ENCODE results near the gene ADCY5.

ADCY5 gene

DNA sequence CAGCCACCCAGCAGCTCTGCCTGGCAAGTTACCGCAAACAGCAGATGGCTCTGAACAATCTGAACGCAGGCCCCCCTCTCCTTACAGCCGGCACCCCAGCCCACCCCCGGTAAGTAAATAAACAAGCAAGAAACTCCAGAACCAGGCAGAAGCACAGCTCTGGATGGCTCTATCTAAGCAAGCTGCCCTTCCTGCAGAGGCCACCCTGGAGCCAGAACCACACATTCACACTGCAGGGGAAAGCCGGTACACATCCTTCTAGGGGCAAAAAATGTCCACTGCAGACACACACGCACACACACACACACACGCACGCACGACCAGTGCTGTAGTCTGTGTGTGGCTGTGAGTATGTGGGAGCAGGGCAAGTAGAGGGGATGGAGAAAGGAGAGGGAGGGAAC is 63.9 kb downstream of the ADCY5 start:
- DNase-seq = no peak

GRCh38 chr3:123384256-123384655 is 64.6 kb downstream of the ADCY5 start:
- no peak for DNase-seq

GRCh38 chr3:123383091-123384053 is 65.5 kb downstream of the ADCY5 start:
- no peak for DNase-seq

GRCh38 chr3:123380261-123380660 is 68.6 kb downstream of the ADCY5 start:
- no peak for DNase-seq

DNA sequence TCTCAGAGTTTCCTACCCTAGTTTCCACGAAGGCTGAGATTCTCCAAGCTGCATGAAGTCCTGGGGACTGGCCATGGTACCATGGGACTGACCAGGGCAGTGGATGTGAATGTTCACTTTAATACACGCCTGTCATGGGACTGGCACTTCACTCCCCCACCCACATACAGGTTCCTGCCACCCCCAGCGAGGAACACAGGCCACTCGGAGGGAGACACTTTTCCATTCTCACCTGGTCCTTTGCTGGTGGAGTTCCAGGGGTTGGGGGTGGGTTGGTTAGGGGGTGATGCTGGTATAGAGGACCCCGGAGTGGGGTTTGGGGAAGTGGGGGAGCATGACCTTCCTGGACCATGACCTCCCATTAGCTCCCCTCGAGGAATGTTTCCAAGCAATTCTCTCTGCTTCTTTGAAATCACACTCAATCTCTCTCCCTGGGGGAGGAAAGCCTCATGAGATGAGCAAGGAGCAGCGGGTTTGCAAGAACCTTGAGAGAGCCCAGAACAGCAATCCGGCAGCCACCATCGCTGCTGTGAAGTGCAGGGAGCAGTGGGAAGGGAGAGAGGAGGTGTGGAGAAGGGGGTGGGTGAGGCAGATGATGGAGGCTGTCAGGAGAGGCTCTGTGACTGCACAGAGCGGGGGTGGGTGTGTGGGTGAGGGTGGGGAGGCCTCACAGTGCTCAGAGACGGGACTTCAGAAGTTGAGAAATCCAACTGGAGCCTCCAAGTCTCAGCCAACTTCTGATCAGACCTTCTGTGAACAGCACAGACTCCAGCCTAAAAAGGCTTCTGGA is 69.7 kb downstream of the ADCY5 start:
- no peak for DNase-seq

DNA sequence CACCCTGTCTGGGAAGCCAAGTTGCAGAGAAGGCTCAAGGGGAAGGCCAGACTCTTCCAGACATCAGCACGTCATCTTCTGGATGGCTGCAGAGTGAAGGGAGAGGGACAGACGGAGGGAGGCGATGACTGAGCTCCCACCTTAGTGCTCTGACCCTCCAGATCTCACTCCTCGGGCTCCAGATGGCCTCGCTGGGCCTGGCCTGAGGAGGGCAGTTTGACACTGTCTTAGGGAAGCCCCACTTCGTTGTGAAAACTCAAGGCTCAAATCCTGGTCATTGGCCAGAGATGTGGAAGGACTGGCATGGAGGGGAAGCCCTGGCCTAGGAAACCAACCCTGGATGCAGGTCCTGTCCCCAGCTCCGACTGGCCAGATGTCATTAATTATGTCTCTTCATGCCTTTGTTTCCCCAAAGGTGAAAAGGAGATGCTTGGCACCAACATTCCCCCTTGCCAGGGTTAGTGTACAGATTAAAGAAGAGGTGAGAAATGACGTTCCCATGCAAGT is 70.4 kb downstream of the ADCY5 start:
- DNase-seq = no peak

DNA sequence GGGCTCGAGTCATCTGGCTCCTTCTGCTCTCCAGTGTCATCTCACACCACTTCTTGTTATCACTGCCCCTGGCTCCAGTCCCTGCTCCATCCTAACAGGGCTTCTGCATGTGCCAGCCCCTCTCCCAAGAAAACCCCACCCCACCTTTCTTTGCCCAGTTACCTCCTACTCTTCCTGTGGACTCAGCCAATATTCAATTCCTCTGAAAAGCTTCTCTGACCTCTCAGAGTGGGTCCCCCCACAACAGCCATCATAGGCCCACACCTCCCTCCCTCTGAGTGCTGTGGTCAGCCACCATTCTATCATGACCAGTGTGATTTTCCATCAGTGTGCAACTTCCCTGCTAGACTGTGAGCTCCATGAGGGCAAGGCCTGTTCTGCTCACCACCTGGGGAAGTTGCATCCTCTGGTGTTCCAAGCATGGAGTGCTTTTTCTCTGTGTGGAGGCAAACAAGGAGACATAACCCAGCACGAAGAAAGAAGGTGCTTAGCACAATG is 71.6 kb downstream of the ADCY5 start:
- no peak for DNase-seq

DNA sequence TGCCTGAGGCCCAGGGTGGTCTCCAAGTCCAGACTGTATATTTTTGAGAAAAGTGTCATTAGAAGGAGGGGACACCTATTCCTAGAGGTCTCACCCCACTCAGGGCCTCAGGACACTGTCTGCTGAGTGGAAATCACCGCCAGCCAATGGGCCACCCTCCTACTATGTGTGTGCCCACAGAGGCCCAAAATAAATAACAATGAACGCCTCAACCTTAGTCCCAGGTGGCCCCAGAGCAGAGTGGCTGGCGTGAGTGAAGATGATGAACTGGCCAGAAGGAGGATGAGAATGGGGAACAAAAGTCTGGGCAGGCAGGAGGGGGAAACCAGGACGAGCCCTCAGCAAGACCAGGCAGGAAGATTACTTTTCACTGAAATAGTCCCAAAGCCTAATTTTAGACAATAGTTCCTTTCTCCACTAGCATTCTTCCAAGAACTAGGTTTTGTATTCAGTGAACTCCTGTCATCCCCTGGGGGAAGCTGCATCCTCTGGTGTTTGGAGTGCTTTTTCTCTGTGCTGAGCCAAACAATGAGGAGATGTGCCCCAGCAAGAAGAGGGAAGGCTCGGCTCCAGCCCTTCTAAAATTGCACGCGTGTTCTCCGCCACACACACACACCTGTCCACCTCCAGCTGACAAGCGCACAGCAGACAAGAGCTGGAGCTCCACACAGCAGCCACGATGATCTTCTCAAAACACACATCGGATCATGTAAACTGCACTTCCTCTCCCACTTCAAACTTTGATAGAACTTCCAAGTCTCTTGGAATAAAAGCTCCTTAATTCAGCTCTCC is 72.2 kb downstream of the ADCY5 start:
- no peak for DNase-seq

DNA sequence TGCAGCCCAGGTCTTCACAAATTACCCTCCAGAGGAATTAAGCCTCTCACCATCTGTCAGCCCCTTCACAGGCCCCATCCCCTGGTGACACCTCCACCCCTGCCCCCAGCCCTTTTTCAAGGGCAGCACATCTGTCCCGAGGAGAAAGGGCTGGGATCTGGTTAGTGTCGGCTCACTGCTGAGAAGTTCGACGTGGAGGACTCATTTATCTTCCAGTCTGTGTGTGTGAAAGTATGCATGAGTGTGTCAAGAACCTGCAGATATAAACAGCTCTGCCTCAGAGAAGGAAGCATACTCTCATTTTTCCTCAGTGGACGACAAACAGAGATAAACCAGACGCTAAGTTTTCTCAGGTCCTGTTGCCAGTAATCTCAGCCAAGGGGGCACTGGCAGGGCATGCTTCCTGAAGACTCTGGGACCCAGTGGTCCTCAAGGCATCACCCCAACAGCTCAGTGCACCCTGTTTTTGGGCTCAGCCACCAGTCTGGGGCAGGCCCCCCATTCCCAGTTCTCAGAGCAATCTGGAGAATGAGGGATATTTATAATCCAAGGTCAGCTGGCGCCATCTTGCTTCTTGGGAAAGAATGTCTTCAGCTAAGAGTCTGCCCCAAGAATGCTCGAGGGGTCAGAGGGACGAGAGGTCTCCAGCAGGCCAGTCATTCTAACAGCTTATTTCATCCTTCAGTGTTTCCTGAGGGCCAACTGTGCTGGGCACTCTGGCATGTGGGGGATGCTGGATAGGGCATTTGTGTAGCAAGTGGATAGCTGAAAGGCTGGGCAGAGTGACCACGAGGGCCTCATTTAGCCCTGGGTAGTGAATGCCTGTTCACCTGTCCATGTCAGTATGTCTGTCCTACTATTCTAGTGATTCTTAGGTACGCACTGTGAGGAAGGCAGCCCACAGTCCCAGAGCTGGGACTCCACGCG is 73.6 kb downstream of the ADCY5 start:
- DNase-seq = no peak

DNA sequence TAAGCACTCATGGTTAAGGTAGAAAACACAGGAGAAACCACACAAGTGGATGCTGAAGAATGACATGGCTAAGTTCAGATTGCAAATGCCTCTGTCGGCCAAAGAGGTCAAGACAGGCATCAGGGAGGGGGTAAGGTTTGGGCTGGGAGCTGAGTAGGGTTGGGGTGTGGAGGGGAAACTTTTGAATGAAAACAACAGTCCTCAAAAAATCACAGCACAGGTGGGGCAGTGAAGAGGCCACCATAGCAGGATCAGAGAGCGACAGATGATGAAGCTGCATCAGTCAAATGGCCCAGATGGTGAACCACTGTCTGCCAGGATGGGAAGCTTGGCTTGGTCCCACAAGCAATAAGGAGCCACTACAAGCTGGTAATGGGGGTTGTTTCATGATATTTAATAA is 74.9 kb downstream of the ADCY5 start:
- no peak for DNase-seq

- no peak for DNase-seq
Observed at GRCh38 chr3:123373474-123373987, 75.4 kb downstream of the ADCY5 start.

- DNase-seq = no peak
Observed at GRCh38 chr3:123372686-123373473, 76.0 kb downstream of the ADCY5 start.

- DNase-seq = no peak
Observed at GRCh38 chr3:123371859-123372685, 76.8 kb downstream of the ADCY5 start.

- no peak for DNase-seq
Observed at GRCh38 chr3:123371426-123371825, 77.5 kb downstream of the ADCY5 start.

GRCh38 chr3:123370819-123371218 is 78.1 kb downstream of the ADCY5 start:
- no peak for DNase-seq

DNA sequence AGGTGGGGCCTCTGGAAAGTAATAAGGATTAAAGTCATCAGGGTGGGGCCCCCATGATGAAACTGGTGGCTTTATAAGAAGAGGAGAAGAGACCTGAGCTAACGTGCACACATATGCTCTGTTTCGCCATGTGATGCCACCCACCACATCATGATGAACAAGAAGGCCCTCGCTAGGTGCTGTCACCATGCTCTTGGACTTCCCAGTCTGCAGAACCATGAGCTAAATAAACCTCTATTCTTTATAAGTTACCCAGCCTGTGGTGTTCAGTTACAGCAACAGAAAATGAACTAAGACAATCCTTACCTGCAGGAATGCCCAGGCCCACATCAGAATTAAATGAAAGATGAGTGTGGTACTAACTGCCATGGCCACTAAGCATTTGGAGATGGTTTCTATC is 79.8 kb downstream of the ADCY5 start:
- DNase-seq = no peak

GRCh38 chr3:123367467-123368154 is 81.3 kb downstream of the ADCY5 start:
- no peak for DNase-seq

GRCh38 chr3:123365450-123366143 is 83.3 kb downstream of the ADCY5 start:
- no peak for DNase-seq
